Fibroblast of skin of left quadriceps (primary cell): Measurements from ENCODE around the gene ZNF652.
"Not testable (repeated sequence)": the region's sequence is repeated elsewhere in the genome, so short reads cannot be mapped to it uniquely, and the experiment has no call there.

Source experiments
- DNase-seq, 2 experiments: peaks; one replicate each; pipeline ENCODE4 v3.0.0-alpha.2; 2013; ENCODE audit warnings: low read depth in 2 of 2

ZNF652 gene

GRCh38 chr17:49386373-49386772 lies 24.3 kb upstream of the ZNF652 start:
- no peak for DNase-seq

GRCh38 chr17:49384951-49385350 lies 22.9 kb upstream of the ZNF652 start:
- no peak for DNase-seq

- no peak for DNase-seq
Measured at GRCh38 chr17:49383060-49383459, 21.0 kb upstream of the ZNF652 start.

GRCh38 chr17:49382556-49382955 lies 20.5 kb upstream of the ZNF652 start:
- no peak for DNase-seq

GRCh38 chr17:49381793-49382192 lies 19.7 kb upstream of the ZNF652 start:
- DNase-seq, result no peak

- no peak for DNase-seq
Measured at GRCh38 chr17:49381033-49381432, 19.0 kb upstream of the ZNF652 start.

GRCh38 chr17:49379926-49380325 lies 17.9 kb upstream of the ZNF652 start:
- no peak for DNase-seq

GRCh38 chr17:49378311-49378710 lies 16.3 kb upstream of the ZNF652 start:
- no peak for DNase-seq

- no peak for DNase-seq
Measured at GRCh38 chr17:49375544-49375943, 13.5 kb upstream of the ZNF652 start.

- DNase-seq, result no peak
Measured at GRCh38 chr17:49373115-49373514, 11.1 kb upstream of the ZNF652 start.

- DNase-seq, result no peak
Measured at GRCh38 chr17:49372425-49372824, 10.4 kb upstream of the ZNF652 start.

- no peak for DNase-seq
Measured at GRCh38 chr17:49370971-49371834, 9.2 kb upstream of the ZNF652 start.

- no peak for DNase-seq
Measured at GRCh38 chr17:49369760-49370159, 7.7 kb upstream of the ZNF652 start.

GRCh38 chr17:49369089-49369488 lies 7.0 kb upstream of the ZNF652 start:
- no peak for DNase-seq

- no peak for DNase-seq
Measured at GRCh38 chr17:49365667-49366066, 3.6 kb upstream of the ZNF652 start.

GRCh38 chr17:49365126-49365525 lies 3.1 kb upstream of the ZNF652 start:
- DNase-seq, result not testable (repeated sequence)

GRCh38 chr17:49364119-49364518 lies 2.1 kb upstream of the ZNF652 start:
- DNase-seq, result no peak

- DNase-seq, result no peak
Measured at GRCh38 chr17:49363251-49363650, 1.2 kb upstream of the ZNF652 start.

- no peak for DNase-seq
Measured at GRCh38 chr17:49362723-49363117, 670 bp upstream of the ZNF652 start.

- DNase-seq, result no peak
Measured at GRCh38 chr17:49361129-49361901, 735 bp downstream of the ZNF652 start.

- DNase-seq, result no peak
Measured at GRCh38 chr17:49360796-49361128, 1.3 kb downstream of the ZNF652 start.

- no peak for DNase-seq
Measured at GRCh38 chr17:49359990-49360795, 1.9 kb downstream of the ZNF652 start.
